SHP77 (cell line): ENCODE results near the gene GTF2IRD1.
"Not testable (repeated sequence)": the region's sequence is repeated elsewhere in the genome, so short reads cannot be mapped to it uniquely, and the experiment has no call there.

ENCODE experiments used
- DNase-seq, 2 experiments: peaks; one replicate each; lab custom pipeline; 2025; lab: John Stamatoyannopoulos, UW

Gene GTF2IRD1

GRCh38 chr7:74515276-74515675, 61.6 kb downstream of the GTF2IRD1 start:
- DNase-seq, result no peak

GRCh38 chr7:74516214-74516613, 62.5 kb downstream of the GTF2IRD1 start:
- DNase-seq, result no peak

- DNase-seq, result no peak
Observed at GRCh38 chr7:74518041-74518440, 64.3 kb downstream of the GTF2IRD1 start.

- DNase-seq, result no peak
Observed at GRCh38 chr7:74518654-74519053, 64.9 kb downstream of the GTF2IRD1 start.

- DNase-seq, result no peak
Observed at GRCh38 chr7:74519395-74519794, 65.7 kb downstream of the GTF2IRD1 start.

GRCh38 chr7:74521855-74522254, 68.1 kb downstream of the GTF2IRD1 start:
- no peak for DNase-seq

- no peak for DNase-seq
Observed at GRCh38 chr7:74522281-74522905, 68.7 kb downstream of the GTF2IRD1 start.

GRCh38 chr7:74523015-74523414, 69.3 kb downstream of the GTF2IRD1 start:
- DNase-seq, result no peak

- no peak for DNase-seq
Observed at GRCh38 chr7:74525140-74525539, 71.4 kb downstream of the GTF2IRD1 start.

GRCh38 chr7:74525881-74526280, 72.2 kb downstream of the GTF2IRD1 start:
- DNase-seq, result peak; percentile 46 to 74

- DNase-seq, result no peak
Observed at GRCh38 chr7:74526780-74527179, 73.1 kb downstream of the GTF2IRD1 start.

GRCh38 chr7:74527842-74528241, 74.1 kb downstream of the GTF2IRD1 start:
- DNase-seq, result no peak

GRCh38 chr7:74528773-74529172, 75.1 kb downstream of the GTF2IRD1 start:
- not testable (repeated sequence) for DNase-seq

GRCh38 chr7:74535951-74536356, 82.2 kb downstream of the GTF2IRD1 start:
- DNase-seq, result no peak

GRCh38 chr7:74541937-74542336, 88.2 kb downstream of the GTF2IRD1 start:
- not testable (repeated sequence) for DNase-seq

GRCh38 chr7:74542558-74543117, 88.9 kb downstream of the GTF2IRD1 start:
- peak; percentile 59 to 75 for DNase-seq

GRCh38 chr7:74544706-74545469, 91.2 kb downstream of the GTF2IRD1 start:
- peak; percentile 1 to 18 for DNase-seq

GRCh38 chr7:74545921-74546320, 92.2 kb downstream of the GTF2IRD1 start:
- no peak for DNase-seq

GRCh38 chr7:74553596-74554012, 99.9 kb downstream of the GTF2IRD1 start:
- DNase-seq, result not testable (repeated sequence)

- DNase-seq, result no peak
Observed at GRCh38 chr7:74554178-74554577, 100.5 kb downstream of the GTF2IRD1 start.

GRCh38 chr7:74560086-74560719, 106.5 kb downstream of the GTF2IRD1 start:
- DNase-seq, result no peak

- no peak for DNase-seq
Observed at GRCh38 chr7:74561898-74562613, 108.3 kb downstream of the GTF2IRD1 start.
